ENCODE measurements around the gene VN1R2.
"Not testable (repeated sequence)": the region's sequence is repeated elsewhere in the genome, so short reads cannot be mapped to it uniquely, and the experiment has no call there.

Gene VN1R2, protein sequence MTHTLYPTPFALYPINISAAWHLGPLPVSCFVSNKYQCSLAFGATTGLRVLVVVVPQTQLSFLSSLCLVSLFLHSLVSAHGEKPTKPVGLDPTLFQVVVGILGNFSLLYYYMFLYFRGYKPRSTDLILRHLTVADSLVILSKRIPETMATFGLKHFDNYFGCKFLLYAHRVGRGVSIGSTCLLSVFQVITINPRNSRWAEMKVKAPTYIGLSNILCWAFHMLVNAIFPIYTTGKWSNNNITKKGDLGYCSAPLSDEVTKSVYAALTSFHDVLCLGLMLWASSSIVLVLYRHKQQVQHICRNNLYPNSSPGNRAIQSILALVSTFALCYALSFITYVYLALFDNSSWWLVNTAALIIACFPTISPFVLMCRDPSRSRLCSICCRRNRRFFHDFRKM

DNA sequence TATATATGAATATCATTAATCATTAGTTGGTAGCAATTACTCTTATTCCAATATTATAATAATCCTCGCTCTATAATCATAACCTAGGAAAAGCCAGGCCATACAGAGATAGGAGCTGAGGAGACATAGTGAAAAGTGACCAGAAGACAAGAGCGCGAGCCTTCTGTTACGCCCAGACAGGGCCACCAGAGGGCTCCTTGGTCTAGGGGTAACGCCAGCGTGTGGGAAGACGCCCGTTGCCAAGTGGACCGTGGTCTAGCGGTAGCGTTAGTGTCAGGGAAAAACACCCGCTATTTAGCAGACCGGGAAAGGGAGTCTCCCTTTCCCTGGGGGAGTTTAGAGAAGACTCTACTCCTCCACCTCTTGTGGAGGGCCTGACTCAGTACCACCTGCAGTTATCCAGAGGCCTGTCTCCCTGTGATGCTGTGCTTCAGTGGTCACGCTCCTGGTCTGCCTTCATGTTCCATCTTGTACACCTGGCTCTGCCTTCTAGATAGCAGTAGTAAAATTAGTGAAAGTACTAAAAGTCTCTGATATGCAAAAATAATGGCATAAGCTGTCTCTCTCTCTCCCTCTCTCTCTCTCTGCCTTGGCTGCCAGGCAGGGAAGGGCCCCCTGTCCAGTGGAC, at the start of gene VN1R2:
Gene VN1R2 (plus strand): TSS at position 578 of the 628 bp plus-strand sequence. CDS start 84 bp downstream, outside the sequence.
- not testable (repeated sequence) for DNase-seq

DNA sequence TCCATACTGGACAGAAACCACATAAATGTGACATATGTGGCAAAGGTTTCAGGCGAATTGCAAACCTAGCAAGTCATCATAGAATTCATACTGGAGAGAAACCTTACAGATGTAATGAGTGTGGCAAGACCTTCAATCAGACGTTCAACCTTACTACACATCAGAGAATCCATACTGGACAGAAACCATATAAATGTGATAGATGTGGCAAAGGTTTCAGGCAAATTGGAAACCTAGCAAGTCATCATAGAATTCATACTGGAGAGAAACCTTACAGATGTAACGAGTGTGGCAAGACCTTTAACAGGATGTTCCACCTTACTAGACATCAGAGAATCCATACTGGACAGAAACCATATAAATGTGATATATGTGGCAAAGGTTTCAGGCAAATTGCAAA, 46.5 kb upstream of the VN1R2 start:
- not testable (repeated sequence) for DNase-seq

DNA sequence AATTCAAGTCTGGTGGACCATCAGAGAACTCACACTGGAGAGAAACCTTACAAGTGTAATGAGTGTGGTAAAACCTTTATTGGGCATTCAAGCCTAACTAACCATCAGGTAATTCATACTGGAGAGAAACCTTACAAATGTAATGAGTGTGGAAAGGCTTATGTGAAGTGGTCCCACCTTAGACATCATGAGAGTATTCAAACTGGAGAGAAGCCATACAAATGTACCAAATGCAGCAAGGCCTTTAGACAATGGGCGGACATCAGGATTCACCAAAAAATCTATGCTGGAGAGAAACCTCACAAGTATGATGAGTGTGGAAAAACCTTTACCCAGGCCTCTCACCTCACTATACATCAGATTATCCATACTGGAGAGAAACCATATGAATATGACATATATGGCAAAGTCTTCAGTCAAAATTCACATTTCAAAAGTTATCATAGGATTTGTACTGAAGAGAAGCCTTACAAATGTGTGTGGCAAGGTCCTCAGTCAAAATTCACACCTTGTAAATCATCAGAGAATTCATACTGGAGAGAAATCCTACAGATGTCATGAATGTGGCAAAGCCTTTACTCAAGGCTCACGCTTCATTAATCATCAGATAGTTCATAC, 45.3 kb upstream of the VN1R2 start:
- DNase-seq, result no peak

DNA sequence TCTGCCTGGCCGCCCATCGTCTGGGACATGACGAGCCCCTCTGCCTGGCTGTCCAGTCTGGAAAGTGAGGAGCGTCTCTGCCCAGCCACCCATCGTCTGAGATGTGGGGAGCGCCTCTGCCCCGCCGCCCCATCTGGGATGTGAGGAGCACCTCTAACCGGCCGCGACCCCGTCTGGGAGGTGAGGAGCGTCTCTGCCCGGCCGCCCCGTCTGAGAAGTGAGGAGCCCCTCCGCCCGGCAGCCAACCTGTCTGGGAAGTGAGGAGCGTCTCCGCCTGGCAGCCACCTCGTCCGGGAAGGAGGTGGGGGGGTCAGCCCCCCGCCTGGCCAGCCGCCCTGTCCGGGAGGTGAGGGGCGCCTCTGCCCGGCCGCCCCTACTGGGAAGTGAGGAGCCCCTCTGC, 35.4 kb upstream of the VN1R2 start:
- not testable (repeated sequence) for DNase-seq

DNA sequence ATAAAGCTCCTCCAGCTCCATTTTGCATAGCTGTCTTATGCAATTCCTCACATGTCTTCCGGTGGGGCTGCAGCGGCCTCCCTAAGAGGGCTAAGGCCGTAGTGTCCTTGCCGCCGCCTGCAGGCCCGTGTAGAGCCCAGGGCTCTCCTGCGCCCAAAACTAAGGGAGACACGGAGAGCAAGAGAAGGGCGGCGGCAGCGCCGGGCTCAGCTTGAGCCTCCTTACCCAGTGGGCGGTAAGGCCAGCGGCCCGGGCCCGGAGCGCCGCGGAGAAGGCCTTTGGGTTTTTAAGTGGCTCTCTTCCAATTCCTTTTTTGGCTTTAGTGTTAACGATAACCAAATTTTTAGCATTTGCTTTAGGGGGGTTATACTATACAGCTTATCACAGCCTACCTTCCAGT, 33.5 kb upstream of the VN1R2 start:
- no peak for DNase-seq

DNA sequence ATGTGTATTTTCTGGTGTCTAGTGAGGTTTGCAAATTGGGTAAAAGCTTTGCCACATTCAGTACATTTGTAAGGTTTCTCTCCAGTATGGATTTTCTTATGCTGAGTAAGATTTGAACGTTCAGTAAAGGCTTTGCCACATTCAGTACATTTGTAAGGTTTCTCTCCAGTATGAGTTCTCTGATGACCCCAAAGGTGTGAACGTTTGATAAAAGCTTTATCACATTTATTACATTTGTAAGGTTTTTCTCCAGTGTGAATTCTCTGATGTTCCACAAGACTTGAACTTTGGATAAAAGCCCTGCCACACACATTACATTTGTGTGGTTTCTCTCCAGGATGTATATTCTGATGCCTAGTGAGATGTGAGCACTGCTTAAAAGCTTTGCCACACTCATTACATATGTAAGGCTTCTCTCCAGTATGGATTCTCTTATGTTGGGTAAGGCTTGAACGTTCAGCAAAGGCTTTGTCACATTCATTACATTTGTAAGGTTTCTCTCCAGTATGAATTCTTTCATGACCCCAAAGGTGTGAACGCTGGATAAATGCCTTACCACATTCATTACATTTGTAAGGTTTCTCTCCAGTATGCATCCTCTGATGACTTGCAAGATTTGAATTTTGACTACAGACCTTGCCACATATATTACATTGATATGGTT, 20.8 kb upstream of the VN1R2 start:
- DNase-seq, result no peak

DNA sequence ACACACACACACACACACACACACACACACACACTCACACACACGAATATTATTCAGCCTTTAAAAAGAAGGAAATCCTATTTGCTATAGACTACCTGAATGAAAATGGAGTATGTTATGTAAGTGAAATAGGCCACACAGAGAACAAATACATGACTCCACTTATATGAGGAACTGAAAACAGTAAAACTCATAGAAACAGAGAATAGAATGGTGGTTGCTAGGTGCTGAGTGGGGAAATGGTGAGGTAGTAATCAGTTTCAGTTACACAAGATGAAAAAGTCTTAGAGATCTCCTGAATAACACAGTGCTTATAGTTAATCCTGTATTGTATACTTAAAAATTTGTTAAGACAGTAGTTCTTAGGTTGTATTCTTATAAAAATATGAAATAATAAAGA, 11.6 kb upstream of the VN1R2 start:
- no peak for DNase-seq

DNA sequence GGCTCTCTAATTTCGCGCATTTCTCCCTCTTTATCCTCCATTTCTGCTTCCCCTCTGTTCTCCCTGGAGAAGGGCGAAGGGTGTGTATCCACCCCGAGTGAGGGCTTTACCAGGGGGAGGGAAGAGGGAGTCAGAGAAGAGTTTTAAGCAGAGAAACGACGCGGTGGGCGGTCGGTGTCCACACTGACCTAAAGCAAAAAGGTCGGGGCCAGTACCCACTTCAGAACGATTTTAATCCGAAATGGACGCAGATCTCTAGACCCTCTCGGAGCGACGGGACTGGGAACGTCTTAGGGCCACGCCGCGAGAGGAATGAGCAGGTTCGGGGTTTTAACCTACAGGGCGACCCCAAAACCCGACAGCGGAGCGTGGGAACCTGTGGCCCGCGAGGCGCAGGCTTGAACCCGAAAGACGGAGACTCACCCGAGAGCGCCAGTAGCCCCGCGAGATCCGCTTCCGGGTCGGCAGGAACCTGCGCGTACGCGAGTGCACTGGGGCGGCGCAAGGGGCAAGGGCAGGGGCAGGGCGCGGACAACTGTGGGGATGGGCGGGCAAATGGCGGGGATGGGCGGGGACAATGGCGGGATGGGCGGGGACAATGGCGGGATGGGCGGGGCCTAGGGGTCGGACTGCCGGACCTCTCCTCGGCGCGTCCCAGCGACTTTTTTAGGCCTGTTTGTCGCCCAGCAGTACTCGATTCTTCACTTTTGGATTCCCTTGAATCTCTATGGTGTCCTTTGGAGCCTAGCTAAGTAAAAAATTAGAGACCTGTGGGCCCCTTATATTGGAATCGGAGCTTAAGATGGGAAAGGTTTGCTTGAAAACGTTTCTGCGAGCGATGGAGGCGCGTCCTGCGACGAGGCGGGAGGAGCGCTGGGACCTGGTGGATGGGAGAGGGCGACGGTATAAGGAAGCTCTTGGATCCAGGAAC, 3.4 kb upstream of the VN1R2 start, which contains the start of gene ZNF677:
Gene ZNF677 (minus strand): TSS at position 463 of the 931 bp plus-strand sequence. CDS start 3,323 bp downstream, outside the sequence.
- peak; percentile 64 for DNase-seq

DNA sequence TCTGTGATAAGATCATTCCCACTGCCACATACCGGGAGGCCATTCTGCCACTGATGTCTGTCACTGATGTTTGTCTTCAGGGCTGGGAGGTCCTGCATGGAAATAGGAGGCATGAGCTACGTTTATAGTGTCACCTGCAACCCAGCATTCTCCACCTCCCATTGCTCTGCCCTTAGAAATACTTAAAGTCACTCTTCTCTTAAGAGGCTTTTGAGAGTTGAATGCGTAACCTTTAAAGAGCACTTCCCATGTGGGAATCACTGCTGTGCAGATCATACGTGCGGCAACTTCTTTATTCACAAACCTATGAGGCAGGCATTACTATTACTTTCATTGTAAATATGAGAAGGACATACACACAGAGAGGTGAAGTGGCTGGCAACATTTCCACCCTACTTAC, 9.5 kb downstream of the VN1R2 start, which contains the start of gene VN1R4:
Gene VN1R4 (minus strand): TSS at position 101 of the 400 bp plus-strand sequence. CDS start 58 bp downstream, at position 43.
- DNase-seq, result not testable (repeated sequence)

DNA sequence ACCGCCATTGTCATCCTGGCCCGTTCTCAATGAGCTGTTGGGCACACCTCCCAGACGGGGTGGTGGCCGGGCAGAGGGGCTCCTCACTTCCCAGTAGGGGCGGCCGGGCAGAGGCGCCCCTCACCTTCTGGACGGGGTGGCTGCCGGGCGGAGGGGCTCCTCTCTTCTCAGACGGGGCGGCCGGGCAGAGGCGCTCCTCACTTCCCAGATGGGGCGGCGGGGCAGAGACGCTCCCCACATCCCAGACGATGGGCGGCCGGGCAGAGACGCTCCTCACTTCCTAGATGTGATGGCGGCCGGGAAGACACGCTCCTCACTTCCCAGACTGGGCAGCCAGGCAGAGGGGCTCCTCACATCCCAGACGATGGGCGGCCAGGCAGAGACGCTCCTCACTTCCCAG, 11.8 kb downstream of the VN1R2 start:
- not testable (repeated sequence) for DNase-seq

DNA sequence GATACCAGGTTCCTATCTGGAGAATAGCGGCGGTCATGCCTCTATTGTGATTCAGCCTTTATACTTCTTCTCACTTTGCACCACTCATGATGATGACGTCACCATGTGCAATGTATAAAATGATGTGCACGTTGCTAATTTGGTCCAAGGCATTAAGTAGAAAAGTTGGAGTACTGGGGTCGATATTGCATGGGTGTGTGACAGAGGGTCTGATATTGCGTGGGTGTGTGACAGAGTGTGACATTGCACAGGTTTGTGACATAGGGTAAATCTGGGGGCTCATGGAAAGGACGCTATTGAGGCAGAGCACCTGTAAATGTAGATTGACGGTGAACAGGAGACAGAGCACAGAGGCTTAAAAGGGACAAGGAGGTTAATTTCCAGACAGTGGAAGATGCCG, 14.0 kb downstream of the VN1R2 start:
- DNase-seq, result no peak

DNA sequence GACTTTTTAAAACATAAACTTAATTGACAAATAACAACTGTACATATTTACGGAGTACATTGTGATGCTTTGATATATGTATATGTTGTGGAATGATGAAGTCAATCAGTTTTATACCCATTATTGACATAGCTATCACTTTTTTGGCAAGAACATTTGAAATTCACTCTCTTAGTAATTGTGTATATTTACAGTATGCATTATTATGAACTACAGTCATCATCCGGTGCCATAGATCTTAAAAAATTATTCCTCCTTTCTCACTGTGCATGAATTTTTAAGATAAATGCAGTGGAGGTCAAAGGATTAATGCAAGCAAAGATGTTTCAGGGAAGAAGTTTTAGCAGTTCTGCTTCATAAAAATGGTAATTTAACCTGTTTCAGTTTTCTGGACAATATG, 17.4 kb downstream of the VN1R2 start:
- DNase-seq, result no peak

DNA sequence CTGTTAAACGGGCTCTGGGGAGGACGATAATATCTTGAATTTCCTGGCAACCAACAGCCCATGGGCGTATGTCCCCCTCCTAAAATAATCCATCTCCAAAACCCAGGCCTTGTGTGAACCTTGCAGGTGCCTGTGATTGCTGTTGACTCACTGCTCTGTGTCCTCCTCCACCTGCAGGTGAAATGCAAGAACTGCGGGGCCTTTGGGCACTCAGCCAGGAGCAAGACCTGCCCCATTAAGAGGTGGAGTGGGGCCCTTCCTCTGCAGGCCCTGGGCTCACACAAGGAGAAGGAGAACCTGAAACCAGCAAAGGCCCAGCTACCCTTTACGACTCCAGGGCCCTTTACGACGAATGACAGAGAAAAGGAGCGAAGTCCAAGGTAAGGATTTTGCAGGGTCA, 23.9 kb downstream of the VN1R2 start:
- not testable (repeated sequence) for DNase-seq

DNA sequence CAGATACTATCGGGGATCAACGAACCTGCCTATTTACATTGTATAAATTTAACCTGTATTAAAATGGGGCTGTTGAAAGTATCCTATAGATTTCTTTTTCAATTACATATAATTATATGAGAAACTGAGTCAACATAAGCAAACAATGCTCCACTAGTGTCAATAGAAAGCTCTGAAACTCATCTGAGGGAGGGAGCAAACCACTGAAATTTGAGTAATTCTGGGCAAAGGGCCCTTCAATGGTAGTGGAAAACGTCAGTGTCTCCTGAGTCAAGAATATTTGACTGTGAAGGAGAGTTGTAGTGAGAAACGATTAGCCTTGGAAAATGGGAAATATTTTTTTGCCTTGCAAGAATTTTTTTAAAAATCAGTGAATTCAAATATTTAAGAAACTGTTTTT, 27.0 kb downstream of the VN1R2 start:
- DNase-seq, result no peak

DNA sequence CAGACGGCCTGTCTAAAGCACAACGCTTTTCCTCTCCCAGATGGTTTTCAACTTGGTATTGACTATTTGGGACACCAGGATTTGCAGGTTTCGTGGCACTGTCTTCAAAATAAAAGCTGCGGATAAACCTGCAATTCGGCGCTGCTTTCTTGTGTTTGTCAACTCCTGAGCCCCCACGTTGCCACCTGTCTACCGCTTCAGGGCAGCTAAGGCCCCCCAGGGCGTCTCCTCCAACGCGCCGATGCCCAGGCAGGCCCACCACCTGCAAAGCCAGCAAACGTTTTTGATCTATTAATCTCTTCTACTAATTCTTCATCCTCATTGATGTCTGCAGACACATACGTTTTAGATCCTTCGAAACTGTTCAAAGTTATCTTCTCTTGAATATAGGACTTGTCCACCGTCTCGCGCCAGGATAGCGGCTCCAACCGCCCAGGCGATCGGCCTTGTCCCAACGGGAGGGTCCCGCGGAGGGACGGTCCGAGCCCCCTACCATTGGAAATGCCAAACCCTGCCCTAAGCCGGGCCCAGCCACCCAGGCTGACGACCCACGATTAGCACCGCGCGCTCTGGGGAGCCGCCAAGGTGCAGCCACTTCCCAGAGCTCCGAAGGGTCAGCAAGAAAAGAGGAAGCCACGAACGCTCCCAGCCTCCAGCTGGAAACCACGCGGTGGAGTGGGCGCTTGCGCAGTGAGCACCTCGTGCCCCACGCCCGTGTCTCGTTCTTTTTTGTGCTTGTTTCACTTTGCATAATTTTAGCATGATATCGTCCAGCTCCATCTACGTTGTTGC, 32.9 kb downstream of the VN1R2 start:
- DNase-seq, result no peak

DNA sequence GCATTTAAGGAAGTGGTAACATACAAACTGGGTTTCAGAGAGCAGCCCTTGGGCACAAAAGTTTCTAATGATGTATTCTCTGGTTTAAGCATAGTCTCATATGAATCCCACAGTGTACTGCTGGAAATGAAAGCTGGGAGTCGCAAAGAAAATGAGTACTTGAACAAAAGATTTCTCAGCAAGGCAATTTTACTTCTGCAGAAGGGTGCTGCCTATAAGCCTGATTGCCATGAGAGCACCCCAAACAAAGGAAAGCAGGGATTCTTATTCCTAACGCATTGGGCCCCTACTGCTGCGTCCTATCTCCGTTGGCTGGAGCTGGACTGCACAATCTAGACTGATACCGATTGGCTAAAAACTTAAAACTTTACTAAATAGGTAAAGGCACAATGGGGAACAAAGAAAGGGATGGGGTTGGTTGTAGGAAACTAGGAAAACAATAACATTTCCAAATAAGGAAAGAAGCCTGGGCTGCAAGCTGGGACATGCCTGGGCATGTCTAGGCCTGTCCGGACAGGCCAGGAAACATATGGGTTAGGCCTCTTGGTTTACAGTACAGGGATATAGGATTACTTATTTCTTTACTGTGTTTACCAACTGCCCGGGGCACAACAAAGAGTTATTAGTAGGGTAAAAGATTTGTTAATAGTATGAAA, 36.8 kb downstream of the VN1R2 start:
- DNase-seq, result no peak

DNA sequence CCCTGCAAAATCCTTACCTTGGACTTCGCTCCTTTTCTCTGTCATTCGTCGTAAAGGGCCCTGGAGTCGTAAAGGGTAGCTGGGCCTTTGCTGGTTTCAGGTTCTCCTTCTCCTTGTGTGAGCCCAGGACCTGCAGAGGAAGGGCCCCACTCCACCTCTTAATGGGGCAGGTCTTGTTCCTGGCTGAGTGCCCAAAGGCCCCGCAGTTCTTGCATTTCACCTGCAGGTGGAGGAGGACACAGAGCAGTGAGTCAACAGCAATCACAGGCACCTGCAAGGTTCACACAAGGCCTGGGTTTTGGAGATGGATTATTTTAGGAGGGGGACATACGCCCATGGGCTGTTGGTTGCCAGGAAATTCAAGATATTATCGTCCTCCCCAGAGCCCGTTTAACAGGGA, 43.2 kb downstream of the VN1R2 start:
- not testable (repeated sequence) for DNase-seq

DNA sequence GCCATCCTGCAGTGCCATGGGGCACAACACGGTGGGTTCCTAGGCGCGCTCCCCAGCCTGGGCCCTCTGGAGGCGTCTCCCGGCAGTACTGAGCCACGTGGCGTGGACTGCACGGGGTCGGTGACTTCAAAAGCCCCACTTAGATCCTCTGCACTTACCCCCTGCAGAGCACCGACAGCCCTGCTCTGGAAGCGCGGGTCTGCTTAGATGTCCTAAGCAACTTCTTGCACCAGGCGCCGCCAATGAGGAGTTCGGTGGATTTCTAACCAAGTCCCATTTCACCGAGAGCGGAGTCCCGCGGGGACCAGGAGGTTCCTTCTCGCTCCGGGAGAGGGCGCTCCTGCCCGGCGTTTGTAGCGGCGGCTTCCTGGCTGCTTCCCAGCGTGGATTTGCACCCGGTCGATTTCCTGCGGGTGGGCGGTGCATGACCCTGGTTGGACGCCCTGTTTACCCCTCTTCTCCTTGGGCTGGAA, 50.3 kb downstream of the VN1R2 start:
- DNase-seq, result no peak

Data from HCEC 1CT (cell line).